GM12878 (cell line): Measurements from ENCODE around the gene SEMA4A.

Experiments
- BHLHE40 ChIP-seq, 2 experiments: fragments of 450-650 bp in 1 of 2; IDR thresholded peaks; 2 replicates each; pipeline ENCODE4 v1.6.1; 2011 to 2017; ENCODE audit warnings: low read depth in 2 of 2, borderline replicate concordance in 1 of 2, improper control_type of control experiment in 1 of 2, low read length in 1 of 2, mild to moderate bottlenecking in 1 of 2
- CREM ChIP-seq: IDR thresholded peaks from 2 replicates; pipeline ENCODE4 v1.6.1; 2014; ENCODE audit warnings: antibody characterized with exemption, low read depth
- EP300 ChIP-seq, 2 experiments: fragments of 150-350 bp in 1 of 2; IDR thresholded peaks; 2 replicates each; pipeline ENCODE4 v1.6.1; 2011 to 2012; ENCODE audit warnings: low read depth in 2 of 2, low read length in 2 of 2, borderline replicate concordance in 1 of 2, improper control_type of control experiment in 1 of 2, inconsistent platforms in 1 of 2; ENCODE audit not compliant: control insufficient read depth in 1 of 2
- EZH2 ChIP-seq: IDR thresholded peaks from 2 replicates; pipeline ENCODE4 v1.6.1; 2012; ENCODE audit warnings: low read depth, mild to moderate bottlenecking, control low read depth, inconsistent platforms, low read length, borderline replicate concordance; ENCODE audit not compliant: control insufficient read depth
- POLR2A ChIP-seq: IDR thresholded peaks from 2 replicates; pipeline ENCODE4 v1.6.1; 2011; ENCODE audit warnings: low read depth, mild to moderate bottlenecking, low read length
- RCOR1 ChIP-seq: conservative IDR thresholded peaks from 2 replicates; pipeline ENCODE4 v1.6.1; 2012; ENCODE audit warnings: low read depth, low read length, improper control_type of control experiment
- SMC3 ChIP-seq: IDR thresholded peaks from 2 replicates; pipeline ENCODE4 v1.6.1; 2011; ENCODE audit warnings: low read length, improper control_type of control experiment, borderline replicate concordance
- ZNF274 ChIP-seq: IDR thresholded peaks from one replicate; pipeline ENCODE4 v1.8.0; 2011; ENCODE audit not compliant: insufficient read length, insufficient read depth
- TF ChIP-seq, protein P1 (sequence below), 3 experiments: IDR thresholded peaks in 2 of 3; conservative IDR thresholded peaks in 1 of 3; 2 replicates each; pipeline ENCODE4 v1.5.1; 2011; ENCODE audit warnings: low read depth in 3 of 3, low read length in 3 of 3, mild to moderate bottlenecking in 3 of 3, control low read depth in 2 of 3, moderate library complexity in 2 of 3, inconsistent platforms in 1 of 3, mixed read lengths in 1 of 3; ENCODE audit not compliant: control insufficient read depth in 2 of 3, insufficient read depth in 1 of 3; ENCODE audit errors: extremely low read depth in 1 of 3
- TF ChIP-seq, protein P2 (sequence below): IDR thresholded peaks from 2 replicates; pipeline ENCODE4 v1.6.1; 2011; ENCODE audit warnings: mild to moderate bottlenecking, low read depth, low read length, moderate library complexity; ENCODE audit not compliant: insufficient replicate concordance
- TF ChIP-seq, protein P3 (sequence below): fragments of 150-350 bp; IDR thresholded peaks from 2 replicates; pipeline ENCODE4 v1.6.1; 2014; ENCODE audit warnings: mild to moderate bottlenecking, low read depth, low read length
- TF ChIP-seq, protein P4 (sequence below): fragments of 450-650 bp; IDR thresholded peaks from 2 replicates; pipeline ENCODE4 v1.6.1; 2017; ENCODE audit warnings: mild to moderate bottlenecking
- TF ChIP-seq, protein P5 (sequence below): IDR thresholded peaks from 2 replicates; pipeline ENCODE4 v1.6.1; 2011; ENCODE audit warnings: low read depth, mild to moderate bottlenecking, low read length, moderate library complexity, borderline replicate concordance; ENCODE audit errors: extremely low read depth
- TF ChIP-seq, protein P6 (sequence below): IDR thresholded peaks from 2 replicates; pipeline ENCODE4 v1.6.1; 2012; ENCODE audit warnings: low read depth, low read length, improper control_type of control experiment

DNA sequence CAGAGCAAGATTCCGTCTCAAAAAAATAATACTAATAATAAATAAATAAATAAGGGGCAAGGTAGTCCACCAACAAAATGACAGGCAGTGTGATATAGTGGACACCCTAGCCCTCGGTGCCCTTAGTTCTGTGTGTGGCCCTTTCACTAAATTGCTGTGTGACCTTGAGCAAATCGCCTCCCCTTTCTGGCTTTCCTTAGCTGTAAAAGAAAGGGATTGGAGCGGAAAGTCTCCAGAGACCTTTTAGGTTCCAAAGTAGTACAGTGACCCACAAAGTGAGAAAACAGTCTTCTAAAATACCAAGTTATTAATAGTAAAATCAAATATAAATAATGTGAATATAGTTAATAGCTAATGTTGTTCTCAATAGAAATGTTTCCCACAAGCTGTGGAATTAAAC is 31.3 kb upstream of the SEMA4A start:
- TF ChIP-seq, protein P1, sequence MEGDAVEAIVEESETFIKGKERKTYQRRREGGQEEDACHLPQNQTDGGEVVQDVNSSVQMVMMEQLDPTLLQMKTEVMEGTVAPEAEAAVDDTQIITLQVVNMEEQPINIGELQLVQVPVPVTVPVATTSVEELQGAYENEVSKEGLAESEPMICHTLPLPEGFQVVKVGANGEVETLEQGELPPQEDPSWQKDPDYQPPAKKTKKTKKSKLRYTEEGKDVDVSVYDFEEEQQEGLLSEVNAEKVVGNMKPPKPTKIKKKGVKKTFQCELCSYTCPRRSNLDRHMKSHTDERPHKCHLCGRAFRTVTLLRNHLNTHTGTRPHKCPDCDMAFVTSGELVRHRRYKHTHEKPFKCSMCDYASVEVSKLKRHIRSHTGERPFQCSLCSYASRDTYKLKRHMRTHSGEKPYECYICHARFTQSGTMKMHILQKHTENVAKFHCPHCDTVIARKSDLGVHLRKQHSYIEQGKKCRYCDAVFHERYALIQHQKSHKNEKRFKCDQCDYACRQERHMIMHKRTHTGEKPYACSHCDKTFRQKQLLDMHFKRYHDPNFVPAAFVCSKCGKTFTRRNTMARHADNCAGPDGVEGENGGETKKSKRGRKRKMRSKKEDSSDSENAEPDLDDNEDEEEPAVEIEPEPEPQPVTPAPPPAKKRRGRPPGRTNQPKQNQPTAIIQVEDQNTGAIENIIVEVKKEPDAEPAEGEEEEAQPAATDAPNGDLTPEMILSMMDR (IDR thresholded peaks at IDR 0.05 in 2 of 3, conservative IDR thresholded peaks at IDR 0.05 in 1 of 3; ENCODE audit: control insufficient read depth in 2 of 3, extremely low read depth in 1 of 3, insufficient read depth in 1 of 3, low read depth in 3 of 3, low read length in 3 of 3), result no peak
- TF ChIP-seq ZNF274 (no peak), RCOR1 (no peak), EP300 (IDR thresholded peaks at IDR 0.05; ENCODE audit: borderline replicate concordance in 1 of 2, control insufficient read depth in 1 of 2, low read depth in 2 of 2, low read length in 2 of 2) (no peak), SMC3 (no peak), EZH2 (no peak), POLR2A (no peak), BHLHE40 (IDR thresholded peaks at IDR 0.05; ENCODE audit: borderline replicate concordance in 1 of 2, low read depth in 2 of 2, low read length in 1 of 2) (no peak), CREM (no peak)
- TF ChIP-seq, protein P2, sequence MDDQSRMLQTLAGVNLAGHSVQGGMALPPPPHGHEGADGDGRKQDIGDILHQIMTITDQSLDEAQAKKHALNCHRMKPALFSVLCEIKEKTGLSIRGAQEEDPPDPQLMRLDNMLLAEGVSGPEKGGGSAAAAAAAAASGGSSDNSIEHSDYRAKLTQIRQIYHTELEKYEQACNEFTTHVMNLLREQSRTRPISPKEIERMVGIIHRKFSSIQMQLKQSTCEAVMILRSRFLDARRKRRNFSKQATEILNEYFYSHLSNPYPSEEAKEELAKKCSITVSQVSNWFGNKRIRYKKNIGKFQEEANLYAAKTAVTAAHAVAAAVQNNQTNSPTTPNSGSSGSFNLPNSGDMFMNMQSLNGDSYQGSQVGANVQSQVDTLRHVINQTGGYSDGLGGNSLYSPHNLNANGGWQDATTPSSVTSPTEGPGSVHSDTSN, result no peak
- TF ChIP-seq, protein P3, sequence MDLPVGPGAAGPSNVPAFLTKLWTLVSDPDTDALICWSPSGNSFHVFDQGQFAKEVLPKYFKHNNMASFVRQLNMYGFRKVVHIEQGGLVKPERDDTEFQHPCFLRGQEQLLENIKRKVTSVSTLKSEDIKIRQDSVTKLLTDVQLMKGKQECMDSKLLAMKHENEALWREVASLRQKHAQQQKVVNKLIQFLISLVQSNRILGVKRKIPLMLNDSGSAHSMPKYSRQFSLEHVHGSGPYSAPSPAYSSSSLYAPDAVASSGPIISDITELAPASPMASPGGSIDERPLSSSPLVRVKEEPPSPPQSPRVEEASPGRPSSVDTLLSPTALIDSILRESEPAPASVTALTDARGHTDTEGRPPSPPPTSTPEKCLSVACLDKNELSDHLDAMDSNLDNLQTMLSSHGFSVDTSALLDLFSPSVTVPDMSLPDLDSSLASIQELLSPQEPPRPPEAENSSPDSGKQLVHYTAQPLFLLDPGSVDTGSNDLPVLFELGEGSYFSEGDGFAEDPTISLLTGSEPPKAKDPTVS, result no peak
- TF ChIP-seq, protein P4, sequence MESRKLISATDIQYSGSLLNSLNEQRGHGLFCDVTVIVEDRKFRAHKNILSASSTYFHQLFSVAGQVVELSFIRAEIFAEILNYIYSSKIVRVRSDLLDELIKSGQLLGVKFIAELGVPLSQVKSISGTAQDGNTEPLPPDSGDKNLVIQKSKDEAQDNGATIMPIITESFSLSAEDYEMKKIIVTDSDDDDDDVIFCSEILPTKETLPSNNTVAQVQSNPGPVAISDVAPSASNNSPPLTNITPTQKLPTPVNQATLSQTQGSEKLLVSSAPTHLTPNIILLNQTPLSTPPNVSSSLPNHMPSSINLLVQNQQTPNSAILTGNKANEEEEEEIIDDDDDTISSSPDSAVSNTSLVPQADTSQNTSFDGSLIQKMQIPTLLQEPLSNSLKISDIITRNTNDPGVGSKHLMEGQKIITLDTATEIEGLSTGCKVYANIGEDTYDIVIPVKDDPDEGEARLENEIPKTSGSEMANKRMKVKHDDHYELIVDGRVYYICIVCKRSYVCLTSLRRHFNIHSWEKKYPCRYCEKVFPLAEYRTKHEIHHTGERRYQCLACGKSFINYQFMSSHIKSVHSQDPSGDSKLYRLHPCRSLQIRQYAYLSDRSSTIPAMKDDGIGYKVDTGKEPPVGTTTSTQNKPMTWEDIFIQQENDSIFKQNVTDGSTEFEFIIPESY, result no peak
- TF ChIP-seq, protein P5, sequence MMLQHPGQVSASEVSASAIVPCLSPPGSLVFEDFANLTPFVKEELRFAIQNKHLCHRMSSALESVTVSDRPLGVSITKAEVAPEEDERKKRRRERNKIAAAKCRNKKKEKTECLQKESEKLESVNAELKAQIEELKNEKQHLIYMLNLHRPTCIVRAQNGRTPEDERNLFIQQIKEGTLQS, result no peak
- TF ChIP-seq, protein P6, sequence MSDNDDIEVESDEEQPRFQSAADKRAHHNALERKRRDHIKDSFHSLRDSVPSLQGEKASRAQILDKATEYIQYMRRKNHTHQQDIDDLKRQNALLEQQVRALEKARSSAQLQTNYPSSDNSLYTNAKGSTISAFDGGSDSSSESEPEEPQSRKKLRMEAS, result no peak
